Keratinocyte (primary cell): Measurements from ENCODE around the gene TECPR1.

Source experiments
- CTCF ChIP-seq, 3 experiments: IDR thresholded peaks in 1 of 3; conservative IDR thresholded peaks in 1 of 3; optimal IDR thresholded peaks in 1 of 3; 2 replicates in 2 of 3; 3 replicates in 1 of 3; pipeline versions ENCODE3 to v1.5.1; 2011; ENCODE audit warnings: low read length in 3 of 3, mild to moderate bottlenecking in 3 of 3, moderate library complexity in 2 of 3, control low read depth in 1 of 3, inconsistent platforms in 1 of 3; ENCODE audit not compliant: insufficient read depth in 2 of 3; ENCODE audit errors: extremely low read depth in 1 of 3
- EZH2 ChIP-seq: IDR thresholded peaks from one replicate; pipeline ENCODE4 v1.6.1; 2012; ENCODE audit warnings: inconsistent platforms, mild to moderate bottlenecking, low read length, moderate library complexity

GRCh38 chr7:98244871-98245270 is 7.2 kb downstream of the TECPR1 start:
- TF ChIP-seq EZH2 (no peak), CTCF (optimal IDR thresholded peaks at IDR 0.05 in 1 of 3, IDR thresholded peaks at IDR 0.05 in 1 of 3, conservative IDR thresholded peaks at IDR 0.05 in 1 of 3; ENCODE audit: extremely low read depth in 1 of 3, insufficient read depth in 2 of 3, low read length in 3 of 3) (no peak)
